ENCODE measurements around the gene TCHH. TPM values are rescaled to one million over a fixed set of nuclear protein-coding genes. Genes with fewer than 3 reads are reported as not detected.

TCHH gene
- total RNA-seq, 4 donors from 2014 or later: 0.82 to 3.4 (median 2.4) TPM

GRCh38 chr1:152104854-152105253, 10.4 kb downstream of the TCHH start:
- TF ChIP-seq CTCF (IDR thresholded peaks at IDR 0.05; ENCODE audit: low read depth): no peak

- TF ChIP-seq CTCF (IDR thresholded peaks at IDR 0.05; ENCODE audit: low read depth): no peak
Observed at GRCh38 chr1:152096931-152097330, 18.3 kb downstream of the TCHH start.

GRCh38 chr1:152089014-152089674, 26.1 kb downstream of the TCHH start, which contains the start of gene TCHHL1:
Gene TCHHL1 (minus strand): TSS chr1:152089064. CDS start chr1:152088143, 921 bp downstream.
- no peak for TF ChIP-seq CTCF (IDR thresholded peaks at IDR 0.05; ENCODE audit: low read depth)

- no peak for TF ChIP-seq CTCF (IDR thresholded peaks at IDR 0.05; ENCODE audit: low read depth)
Observed at GRCh38 chr1:152086760-152087159, 28.5 kb downstream of the TCHH start.

- TF ChIP-seq CTCF (IDR thresholded peaks at IDR 0.05; ENCODE audit: low read depth): no peak
Observed at GRCh38 chr1:152084853-152085252, 30.4 kb downstream of the TCHH start.

- TF ChIP-seq CTCF (IDR thresholded peaks at IDR 0.05; ENCODE audit: low read depth): no peak
Observed at GRCh38 chr1:152078831-152079441, 36.3 kb downstream of the TCHH start.

- no peak for TF ChIP-seq CTCF (IDR thresholded peaks at IDR 0.05; ENCODE audit: low read depth)
Observed at GRCh38 chr1:152072311-152072710, 42.9 kb downstream of the TCHH start.
